Myocyte (in vitro differentiated cells): Measurements from ENCODE around the gene SRMS. TPM values are rescaled to one million over a fixed set of nuclear protein-coding genes. Genes with fewer than 3 reads are reported as not detected.
"Not testable (repeated sequence)": the region's sequence is repeated elsewhere in the genome, so short reads cannot be mapped to it uniquely, and the experiment has no call there.

Experiments used
- DNase-seq: peaks from one replicate; pipeline ENCODE4 v3.0.0-alpha.2; 2012; ENCODE audit warnings: low read depth
- total RNA-seq: library from RNA; depleted of rRNA; stranded (reverse); fragments of >200 nt; gene quantifications from 2 replicates; pipeline ENCODE4 v1.2.3, GENCODE V29; 2014

The SRMS gene
- total RNA-seq, 1 donor from 2014 or later: not detected

DNA sequence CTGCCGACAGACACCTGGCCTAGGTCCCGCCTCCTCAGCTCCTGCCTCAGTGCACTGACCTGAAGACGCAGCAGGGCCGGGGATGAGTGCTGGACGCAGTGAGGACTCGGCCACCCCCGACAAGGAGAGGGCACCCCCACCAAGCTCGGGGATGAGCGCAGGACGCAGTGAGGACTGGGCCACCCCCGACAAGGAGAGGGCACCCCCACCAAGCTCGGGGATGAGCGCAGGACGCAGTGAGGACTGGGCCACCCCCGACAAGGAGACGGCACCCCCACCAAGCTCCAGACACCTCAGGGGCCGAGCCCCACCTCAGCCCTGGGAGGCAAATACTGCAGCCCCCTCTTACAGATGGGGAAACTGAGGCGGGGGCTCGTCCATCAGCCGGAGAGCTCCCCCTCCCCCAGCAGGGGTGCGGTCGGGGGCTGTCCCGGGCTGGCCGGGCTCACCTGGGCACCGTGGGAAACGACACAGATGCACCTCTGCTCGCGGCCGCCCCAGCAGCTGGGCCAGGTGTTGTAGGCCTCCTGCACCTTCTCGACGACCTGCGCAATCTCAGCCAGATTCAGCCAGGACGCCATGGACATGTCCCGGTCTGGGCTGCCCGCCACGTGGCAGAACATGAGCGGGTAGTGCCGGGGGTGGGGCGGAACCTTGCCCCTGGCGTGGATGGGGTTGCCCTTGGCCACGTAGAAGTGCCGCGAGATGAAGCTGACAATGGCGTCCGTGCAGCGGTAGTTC, 19.0 kb upstream of the SRMS start:
- no peak for DNase-seq

GRCh38 chr20:63565699-63566335, 18.3 kb upstream of the SRMS start:
- DNase-seq: no peak

DNA sequence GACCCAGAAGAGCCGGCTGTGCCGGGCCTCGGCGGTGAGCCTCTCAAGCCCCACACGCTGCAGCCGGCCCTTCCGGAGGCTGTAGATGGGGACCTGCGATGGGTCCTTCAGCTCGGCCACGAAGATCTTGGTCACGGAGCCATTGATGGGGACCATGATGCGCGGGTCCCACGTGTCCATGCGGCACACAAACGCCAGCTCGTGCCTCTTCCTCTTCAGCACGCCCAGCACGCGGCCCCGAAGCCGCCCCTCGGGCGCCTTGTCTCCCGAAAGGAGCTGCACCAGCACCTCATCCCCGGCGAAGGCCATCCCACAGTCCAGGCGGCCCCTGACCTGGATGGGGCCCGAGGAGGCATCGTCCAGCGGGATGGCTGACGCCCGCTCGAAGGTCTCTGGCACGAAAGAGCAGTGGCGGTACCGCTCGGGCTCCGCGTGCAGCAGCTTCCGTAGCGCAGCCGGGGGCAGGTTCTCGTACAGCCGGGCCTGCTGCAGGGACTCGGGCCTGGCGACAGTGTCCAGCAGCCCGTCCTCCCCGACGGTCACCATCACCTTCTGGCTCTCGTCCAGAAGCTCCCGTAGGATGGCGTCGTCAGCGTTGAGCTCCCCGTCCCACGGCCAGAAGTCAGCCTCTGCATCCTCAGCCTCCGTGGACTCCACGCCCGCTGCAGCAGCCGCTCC, 17.6 kb upstream of the SRMS start:
- DNase-seq: no peak

GRCh38 chr20:63564036-63564810, 16.7 kb upstream of the SRMS start:
- no peak for DNase-seq

DNA sequence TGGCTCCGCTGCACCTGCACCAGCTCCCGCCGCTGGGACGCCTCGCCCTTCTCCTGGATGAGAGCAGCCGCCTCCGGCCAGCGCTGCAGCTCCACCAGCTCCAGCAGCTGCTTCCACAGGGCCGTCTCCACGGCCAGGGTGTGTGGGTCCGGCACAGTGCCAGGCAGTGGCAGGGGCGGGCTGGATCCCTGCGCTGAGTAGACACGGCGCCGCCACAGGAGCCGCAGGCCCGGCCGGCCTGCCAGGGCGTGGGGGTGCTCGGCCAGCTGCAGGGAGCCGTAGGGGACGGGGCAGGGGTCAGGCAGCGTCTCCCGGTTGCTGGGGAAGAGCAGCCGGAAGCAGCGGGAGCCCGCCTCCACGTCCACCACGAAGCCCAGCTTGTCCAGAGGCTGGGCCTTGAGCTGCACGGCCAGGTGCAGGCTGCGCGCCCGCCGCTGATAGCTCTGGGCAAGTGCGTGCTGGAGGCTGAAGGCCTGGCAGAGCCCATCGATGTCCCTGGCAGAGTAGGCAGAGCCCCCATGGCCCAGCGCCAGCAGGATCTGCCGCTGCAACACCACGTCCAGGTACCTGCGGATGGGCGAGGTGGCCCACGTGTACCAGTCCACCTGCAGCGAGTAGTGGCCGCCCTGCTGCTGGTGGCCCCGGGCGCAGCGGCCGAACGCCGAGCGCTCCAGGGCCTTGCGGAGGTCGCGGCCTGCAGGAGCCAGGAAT, 15.8 kb upstream of the SRMS start:
- no peak for DNase-seq

DNA sequence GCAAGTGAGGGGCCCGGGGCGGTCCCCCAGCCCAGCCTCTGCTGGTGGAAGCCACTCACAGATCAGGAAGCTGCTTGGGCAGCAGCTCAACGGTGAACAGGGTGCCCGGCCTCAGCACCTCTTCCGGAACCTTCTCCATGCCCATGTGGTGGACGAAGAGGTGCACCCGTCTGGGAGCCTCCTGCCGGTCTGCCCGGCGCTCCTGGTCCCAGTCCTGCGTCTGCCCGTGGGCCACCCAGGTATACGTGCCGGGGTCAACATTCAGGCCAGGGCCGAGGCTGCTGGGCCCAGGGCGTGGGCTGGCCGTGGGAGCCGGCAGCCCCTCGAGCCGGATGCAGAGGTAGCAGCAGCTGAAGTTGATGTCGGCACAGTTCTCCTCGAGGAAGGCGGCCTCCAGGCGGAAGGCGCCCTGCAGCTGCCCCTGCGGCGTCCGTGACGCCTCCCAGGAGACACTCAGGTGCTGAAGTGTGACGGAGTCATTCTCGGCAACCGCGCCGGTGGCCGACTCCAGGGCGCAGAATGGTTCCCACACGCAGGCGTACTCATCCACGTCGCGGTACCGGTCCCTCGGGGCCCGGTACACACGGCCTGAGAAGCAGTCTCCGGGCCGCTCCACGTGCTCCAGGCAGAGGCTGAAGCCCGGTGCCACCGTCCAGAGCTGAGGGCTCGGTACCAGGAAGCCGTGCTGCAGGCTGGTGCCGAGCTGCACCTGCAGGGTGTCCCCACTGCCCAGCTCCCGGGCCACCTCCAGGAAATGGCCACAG, 15.1 kb upstream of the SRMS start:
- DNase-seq: no peak

DNA sequence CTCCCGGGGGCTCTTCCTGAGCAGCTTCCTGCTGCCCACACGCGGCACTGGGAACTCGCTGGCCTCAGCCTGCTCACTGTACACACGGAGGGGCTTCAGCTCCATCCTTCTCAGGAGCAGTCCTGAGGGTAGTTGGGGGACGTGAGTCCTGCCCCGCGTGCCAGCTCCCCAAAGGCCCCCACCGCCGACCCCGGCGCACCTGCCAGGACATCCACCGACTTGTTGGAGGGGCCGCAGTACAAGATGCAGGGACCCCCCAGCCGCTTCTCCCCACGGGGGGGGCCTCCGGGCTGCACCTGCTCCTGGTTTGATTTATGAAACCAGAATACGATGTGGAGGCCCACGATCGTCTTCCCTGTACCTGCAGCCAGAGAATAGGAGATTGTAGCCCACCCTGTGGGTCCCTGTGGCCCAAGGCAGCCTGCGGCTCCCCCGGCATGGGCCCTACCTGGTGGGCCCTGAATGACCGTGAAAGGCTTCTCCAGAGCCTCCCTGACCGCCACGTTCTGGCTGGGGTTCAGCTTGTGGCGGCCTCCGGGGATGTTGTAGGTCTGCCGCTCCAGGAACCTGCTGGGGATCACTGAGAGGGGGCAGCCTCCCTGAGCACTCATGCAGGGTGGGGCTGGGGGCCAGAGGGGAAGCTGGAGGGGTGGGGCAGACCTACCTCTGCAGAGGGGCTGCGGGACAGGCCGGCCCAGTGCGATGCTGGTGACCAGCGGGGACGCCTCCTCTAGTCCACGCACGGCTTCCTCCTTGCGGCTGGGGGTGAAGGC, 14.3 kb upstream of the SRMS start:
- no peak for DNase-seq

- no peak for DNase-seq
Measured at GRCh38 chr20:63560856-63561609, 13.5 kb upstream of the SRMS start.

GRCh38 chr20:63560333-63560805, 12.8 kb upstream of the SRMS start:
- DNase-seq: no peak

DNA sequence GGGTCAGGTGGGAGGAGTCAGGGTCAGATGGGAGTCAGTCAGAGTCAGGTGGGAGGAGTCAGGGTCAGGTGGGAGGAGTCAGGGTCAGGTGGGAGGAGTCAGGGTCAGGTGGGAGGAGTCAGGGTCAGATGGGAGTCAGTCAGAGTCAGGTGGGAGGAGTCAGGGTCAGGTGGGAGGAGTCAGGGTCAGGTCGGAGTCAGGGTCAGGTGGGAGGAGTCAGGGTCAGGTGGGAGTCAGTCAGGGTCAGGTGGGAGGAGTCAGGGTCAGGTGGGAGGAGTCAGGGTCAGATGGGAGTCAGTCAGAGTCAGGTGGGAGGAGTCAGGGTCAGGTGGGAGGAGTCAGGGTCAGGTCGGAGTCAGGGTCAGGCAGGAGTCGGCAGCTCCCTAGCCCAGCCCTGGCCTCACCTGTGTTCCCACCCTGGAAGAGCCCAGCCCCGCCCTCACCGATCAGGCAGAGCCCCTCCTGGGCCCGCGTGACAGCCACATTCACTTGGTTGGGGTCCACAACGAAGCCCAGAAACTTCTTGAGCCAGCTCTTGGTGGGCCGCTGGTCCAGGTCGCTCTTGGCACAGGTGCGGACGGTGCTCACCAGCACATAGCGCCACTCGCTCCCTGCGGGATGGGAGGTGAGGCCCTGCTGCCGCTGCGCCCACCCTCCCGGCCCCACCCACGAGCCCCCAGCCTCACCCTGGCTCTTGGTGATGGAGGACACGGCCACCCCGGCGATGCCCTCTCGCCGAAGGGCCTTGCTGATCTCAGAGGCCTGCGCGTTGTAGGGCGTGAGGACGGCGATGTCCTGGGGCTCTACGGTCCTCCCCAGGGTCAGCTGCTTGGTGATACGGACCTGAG, 12.2 kb upstream of the SRMS start:
- not testable (repeated sequence) for DNase-seq

DNA sequence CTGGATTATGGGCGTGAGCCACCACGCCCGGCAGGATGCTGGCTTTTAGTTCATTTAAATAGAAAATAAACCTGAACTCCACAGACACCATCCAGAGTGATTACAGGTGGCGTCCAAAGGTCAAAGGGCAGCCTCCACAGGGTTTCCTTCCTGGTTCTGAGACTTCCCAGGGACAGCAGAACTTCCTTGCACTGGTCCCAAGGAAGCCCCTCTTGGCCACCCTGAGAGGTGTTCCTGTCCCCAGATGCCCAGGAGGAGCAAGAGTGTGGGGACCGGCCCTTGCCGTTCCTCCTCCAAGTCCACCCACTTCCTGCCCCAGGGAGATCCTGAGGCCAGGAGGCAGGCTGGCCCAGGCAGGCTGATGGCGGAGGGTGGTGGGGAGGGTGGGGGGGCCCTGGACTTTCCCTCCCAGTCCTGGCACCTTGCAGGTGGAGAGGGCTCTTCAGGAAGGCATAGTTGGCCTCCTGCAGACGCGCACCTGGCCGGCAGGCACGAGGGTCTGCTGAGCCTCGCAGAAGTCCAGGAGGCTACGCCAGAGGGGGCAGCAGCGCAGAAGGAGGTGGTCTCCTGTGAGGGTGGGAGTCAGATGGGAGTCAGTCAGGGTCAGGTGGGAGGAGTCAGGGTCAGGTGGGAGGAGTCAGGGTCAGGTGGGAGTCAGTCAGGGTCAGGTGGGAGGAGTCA, 11.4 kb upstream of the SRMS start:
- DNase-seq: no peak

DNA sequence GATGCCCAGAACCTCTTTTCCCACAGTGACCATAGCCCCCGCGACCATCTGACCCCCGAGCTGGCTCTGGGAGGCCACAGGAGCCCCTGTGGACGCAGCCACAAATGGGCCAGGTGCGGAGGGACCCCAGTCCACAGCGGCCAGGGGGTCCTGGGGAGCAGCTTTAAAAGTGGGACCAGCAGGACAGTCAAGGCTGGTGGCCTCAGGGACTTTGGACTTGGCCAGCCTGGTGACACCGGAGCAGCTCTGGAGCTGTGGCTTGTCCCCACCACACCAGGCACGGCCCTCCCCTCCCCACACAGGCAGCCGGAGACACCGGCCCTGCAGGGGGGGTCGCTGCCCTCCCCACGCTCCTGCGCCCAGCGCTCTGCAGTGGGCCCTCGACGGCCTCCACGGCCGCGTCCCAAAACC, 9.9 kb upstream of the SRMS start:
- DNase-seq: no peak

- no peak for DNase-seq
Measured at GRCh38 chr20:63556873-63557478, 9.4 kb upstream of the SRMS start.

- no peak for DNase-seq
Measured at GRCh38 chr20:63555661-63556381, 8.3 kb upstream of the SRMS start.

GRCh38 chr20:63554361-63555278, 7.1 kb upstream of the SRMS start:
- no peak for DNase-seq
